ENCODE measurements around the gene PRPF4. TPM values are rescaled to one million over a fixed set of nuclear protein-coding genes. Genes with fewer than 3 reads are reported as not detected.
A peak's percentile ranks its signal among the peaks of the same experiment; 100 is the strongest.

The PRPF4 gene
- total and polyA plus RNA-seq, 4 donors, result 5.0 to 11.9 (median 10.4) TPM

GRCh38 chr9:113261917-113262671 lies 13.4 kb upstream of the PRPF4 start:
- no peak overlapping the region for H3K4me3 ChIP-seq (ENCODE audit: low read depth in 1 of 3, low read length in 3 of 3)
- TF ChIP-seq RXRA (IDR thresholded peaks at IDR 0.05) (peak; percentile 39), NR2F2 (IDR thresholded peaks at IDR 0.05) (no peak), FOXA1 (IDR thresholded peaks at IDR 0.05) (no peak), JUND (IDR thresholded peaks at IDR 0.05) (peak; percentile 35 to 48), HNF4A (conservative IDR thresholded peaks at IDR 0.05) (peak; percentile 78 to 87), FOXA2 (IDR thresholded peaks at IDR 0.05) (no peak), REST (IDR thresholded peaks at IDR 0.05) (no peak), YY1 (IDR thresholded peaks at IDR 0.05) (peak; percentile 48), SP1 (IDR thresholded peaks at IDR 0.05) (peak; percentile 75), EGR1 (IDR thresholded peaks at IDR 0.05; ENCODE audit: low read depth in 2 of 2) (no peak), MAX (IDR thresholded peaks at IDR 0.05) (peak; percentile 24), TAF1 (conservative IDR thresholded peaks at IDR 0.05) (peak; percentile 74), HNF4G (IDR thresholded peaks at IDR 0.05) (peak; percentile 48), RAD21 (IDR thresholded peaks at IDR 0.05) (peak in 1 of 2 donors; percentile 48), GABPA (IDR thresholded peaks at IDR 0.05 in 1 of 2, conservative IDR thresholded peaks at IDR 0.05 in 1 of 2) (no peak)
- TF ChIP-seq, protein P1, sequence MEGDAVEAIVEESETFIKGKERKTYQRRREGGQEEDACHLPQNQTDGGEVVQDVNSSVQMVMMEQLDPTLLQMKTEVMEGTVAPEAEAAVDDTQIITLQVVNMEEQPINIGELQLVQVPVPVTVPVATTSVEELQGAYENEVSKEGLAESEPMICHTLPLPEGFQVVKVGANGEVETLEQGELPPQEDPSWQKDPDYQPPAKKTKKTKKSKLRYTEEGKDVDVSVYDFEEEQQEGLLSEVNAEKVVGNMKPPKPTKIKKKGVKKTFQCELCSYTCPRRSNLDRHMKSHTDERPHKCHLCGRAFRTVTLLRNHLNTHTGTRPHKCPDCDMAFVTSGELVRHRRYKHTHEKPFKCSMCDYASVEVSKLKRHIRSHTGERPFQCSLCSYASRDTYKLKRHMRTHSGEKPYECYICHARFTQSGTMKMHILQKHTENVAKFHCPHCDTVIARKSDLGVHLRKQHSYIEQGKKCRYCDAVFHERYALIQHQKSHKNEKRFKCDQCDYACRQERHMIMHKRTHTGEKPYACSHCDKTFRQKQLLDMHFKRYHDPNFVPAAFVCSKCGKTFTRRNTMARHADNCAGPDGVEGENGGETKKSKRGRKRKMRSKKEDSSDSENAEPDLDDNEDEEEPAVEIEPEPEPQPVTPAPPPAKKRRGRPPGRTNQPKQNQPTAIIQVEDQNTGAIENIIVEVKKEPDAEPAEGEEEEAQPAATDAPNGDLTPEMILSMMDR (IDR thresholded peaks at IDR 0.05; ENCODE audit: low read depth, low read length, missing input control), result no peak
- TF ChIP-seq, protein P2, sequence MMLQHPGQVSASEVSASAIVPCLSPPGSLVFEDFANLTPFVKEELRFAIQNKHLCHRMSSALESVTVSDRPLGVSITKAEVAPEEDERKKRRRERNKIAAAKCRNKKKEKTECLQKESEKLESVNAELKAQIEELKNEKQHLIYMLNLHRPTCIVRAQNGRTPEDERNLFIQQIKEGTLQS (IDR thresholded peaks at IDR 0.05), result no peak
- TF ChIP-seq, protein P3, sequence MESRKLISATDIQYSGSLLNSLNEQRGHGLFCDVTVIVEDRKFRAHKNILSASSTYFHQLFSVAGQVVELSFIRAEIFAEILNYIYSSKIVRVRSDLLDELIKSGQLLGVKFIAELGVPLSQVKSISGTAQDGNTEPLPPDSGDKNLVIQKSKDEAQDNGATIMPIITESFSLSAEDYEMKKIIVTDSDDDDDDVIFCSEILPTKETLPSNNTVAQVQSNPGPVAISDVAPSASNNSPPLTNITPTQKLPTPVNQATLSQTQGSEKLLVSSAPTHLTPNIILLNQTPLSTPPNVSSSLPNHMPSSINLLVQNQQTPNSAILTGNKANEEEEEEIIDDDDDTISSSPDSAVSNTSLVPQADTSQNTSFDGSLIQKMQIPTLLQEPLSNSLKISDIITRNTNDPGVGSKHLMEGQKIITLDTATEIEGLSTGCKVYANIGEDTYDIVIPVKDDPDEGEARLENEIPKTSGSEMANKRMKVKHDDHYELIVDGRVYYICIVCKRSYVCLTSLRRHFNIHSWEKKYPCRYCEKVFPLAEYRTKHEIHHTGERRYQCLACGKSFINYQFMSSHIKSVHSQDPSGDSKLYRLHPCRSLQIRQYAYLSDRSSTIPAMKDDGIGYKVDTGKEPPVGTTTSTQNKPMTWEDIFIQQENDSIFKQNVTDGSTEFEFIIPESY (IDR thresholded peaks at IDR 0.05), result no peak
- peak overlapping the region; percentile 38 to 73 for H3K27ac ChIP-seq (ENCODE audit: low read depth in 1 of 2, low read length in 2 of 2)
- no peaks in the 10 kb centered on the region for H3K9me3 ChIP-seq (ENCODE audit: control insufficient read depth in 4 of 4, low read length in 3 of 4)
- peaks cover 0 to 25% (median 16%) of the 10 kb centered on the region in 4 donors for H3K36me3 ChIP-seq (ENCODE audit: control insufficient read depth in 4 of 4, insufficient read depth in 3 of 4, low read depth in 1 of 4, low read length in 3 of 4)
- DNase-seq (ENCODE audit: low spot score), result no peak
- no peak overlapping the region for H3K9ac ChIP-seq (ENCODE audit: low read depth in 1 of 2, low read length in 2 of 2)
- 48% methylated on average over 1 of the region's 1 CpG for WGBS
- peaks cover 1 to 39% (median 29%) of the 10 kb centered on the region in 4 donors for H3K4me1 ChIP-seq (ENCODE audit: control insufficient read depth in 4 of 4, insufficient read depth in 4 of 4, low read length in 3 of 4)
- H3K27me3 ChIP-seq (ENCODE audit: control insufficient read depth in 4 of 4, insufficient read depth in 4 of 4, low read length in 3 of 4), result no peaks in the 10 kb centered on the region
